ENCODE data around the gene IGSF21.

DNA sequence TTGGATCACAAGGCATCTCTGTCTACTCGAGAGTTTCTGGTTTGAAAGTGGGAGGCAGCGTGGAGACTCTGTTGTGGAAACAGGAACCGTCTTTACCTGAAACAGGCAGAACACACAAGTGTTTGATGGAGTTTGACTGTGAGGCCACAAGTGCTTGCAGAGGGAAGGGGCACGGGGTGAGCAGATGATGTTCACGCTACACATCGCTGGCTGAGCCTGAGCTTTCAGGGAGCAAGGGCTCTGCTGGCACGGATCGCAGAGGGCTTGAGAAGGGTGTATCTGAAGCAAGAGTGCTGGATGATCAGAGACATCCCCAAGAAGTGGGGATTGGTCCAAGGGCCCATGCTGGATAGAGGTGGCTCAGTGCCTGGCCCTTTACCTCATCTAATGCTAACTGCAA, 59.3 kb downstream of the IGSF21 start:
- no peak for TF ChIP-seq TAF1 (IDR thresholded peaks at IDR 0.05; ENCODE audit: low read depth)
- no peak for TF ChIP-seq RAD21 (IDR thresholded peaks at IDR 0.05; ENCODE audit: low read depth)
- TF ChIP-seq YY1 (IDR thresholded peaks at IDR 0.05; ENCODE audit: low read depth), result no peak
- TF ChIP-seq, protein P1, sequence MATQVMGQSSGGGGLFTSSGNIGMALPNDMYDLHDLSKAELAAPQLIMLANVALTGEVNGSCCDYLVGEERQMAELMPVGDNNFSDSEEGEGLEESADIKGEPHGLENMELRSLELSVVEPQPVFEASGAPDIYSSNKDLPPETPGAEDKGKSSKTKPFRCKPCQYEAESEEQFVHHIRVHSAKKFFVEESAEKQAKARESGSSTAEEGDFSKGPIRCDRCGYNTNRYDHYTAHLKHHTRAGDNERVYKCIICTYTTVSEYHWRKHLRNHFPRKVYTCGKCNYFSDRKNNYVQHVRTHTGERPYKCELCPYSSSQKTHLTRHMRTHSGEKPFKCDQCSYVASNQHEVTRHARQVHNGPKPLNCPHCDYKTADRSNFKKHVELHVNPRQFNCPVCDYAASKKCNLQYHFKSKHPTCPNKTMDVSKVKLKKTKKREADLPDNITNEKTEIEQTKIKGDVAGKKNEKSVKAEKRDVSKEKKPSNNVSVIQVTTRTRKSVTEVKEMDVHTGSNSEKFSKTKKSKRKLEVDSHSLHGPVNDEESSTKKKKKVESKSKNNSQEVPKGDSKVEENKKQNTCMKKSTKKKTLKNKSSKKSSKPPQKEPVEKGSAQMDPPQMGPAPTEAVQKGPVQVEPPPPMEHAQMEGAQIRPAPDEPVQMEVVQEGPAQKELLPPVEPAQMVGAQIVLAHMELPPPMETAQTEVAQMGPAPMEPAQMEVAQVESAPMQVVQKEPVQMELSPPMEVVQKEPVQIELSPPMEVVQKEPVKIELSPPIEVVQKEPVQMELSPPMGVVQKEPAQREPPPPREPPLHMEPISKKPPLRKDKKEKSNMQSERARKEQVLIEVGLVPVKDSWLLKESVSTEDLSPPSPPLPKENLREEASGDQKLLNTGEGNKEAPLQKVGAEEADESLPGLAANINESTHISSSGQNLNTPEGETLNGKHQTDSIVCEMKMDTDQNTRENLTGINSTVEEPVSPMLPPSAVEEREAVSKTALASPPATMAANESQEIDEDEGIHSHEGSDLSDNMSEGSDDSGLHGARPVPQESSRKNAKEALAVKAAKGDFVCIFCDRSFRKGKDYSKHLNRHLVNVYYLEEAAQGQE (IDR thresholded peaks at IDR 0.05; ENCODE audit: low read depth), result no peak

Measured in Ishikawa (cell line).